Skin epidermis (tissue), 12 donors: Measurements from ENCODE around the gene BCS1L.

Experiments
- H3K27ac ChIP-seq, 21 experiments: fragments of 200-600 bp; sonication (generic) in 11 of 21; one replicate each; pipeline ENCODE4 v1.5.0; 2020; ENCODE audit warnings: mild to moderate bottlenecking in 3 of 21, inconsistent platforms in 2 of 21, moderate library complexity in 2 of 21
- H3K4me3 ChIP-seq, 7 experiments: fragments of 200-600 bp; sonication (generic) in 2 of 7; one replicate each; pipeline ENCODE4 v1.5.0; 2020; ENCODE audit warnings: inconsistent platforms in 2 of 7, mild to moderate bottlenecking in 2 of 7, moderate library complexity in 1 of 7

Gene BCS1L

GRCh38 chr2:218659258-218659987 lies at the start of gene BCS1L, which contains the start of gene ZNF142:
TSS of gene BCS1L (plus strand) at chr2:218659683. CDS start at chr2:218660988, 1,305 bp downstream.
TSS of gene ZNF142 (minus strand) at chr2:218659623. CDS start at chr2:218656429, 3,194 bp downstream.
- H3K27ac ChIP-seq, result peak within 1 kb of the TSS in 20 of 21 experiments; percentile 38 to 86 (median 78)
- peak within 1 kb of the TSS; percentile 63 to 95 (median 84) for H3K4me3 ChIP-seq

- Histone ChIP-seq H3K4me3 (no peak overlapping the region), H3K27ac (no peak overlapping the region)
These were observed 43.6 kb upstream of the BCS1L start for GRCh38 chr2:218615868-218616315.

- H3K4me3 ChIP-seq, result no peak overlapping the region
- no peak overlapping the region for H3K27ac ChIP-seq
These were observed 41.2 kb upstream of the BCS1L start for GRCh38 chr2:218618102-218618860.

DNA sequence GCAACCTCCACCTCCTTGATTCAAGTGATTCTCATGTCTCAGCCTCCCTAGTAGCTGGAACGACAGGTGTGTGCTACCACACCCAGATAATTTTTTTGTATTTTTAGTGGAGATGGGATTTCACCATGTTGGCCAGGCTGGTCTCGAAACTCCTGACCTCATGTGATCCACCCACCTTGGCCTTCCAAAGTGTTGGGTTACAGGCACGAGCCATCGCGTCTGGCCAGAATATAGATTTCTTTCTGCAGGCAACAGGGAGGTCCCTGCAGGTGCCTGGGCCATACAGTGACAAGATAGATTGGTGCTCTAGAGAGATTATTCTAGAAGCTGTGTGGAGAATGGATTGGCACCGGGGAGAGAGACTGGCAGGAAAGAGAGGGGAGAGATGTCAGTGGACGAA lies 38.5 kb upstream of the BCS1L start:
- H3K27ac ChIP-seq, result no peak overlapping the region
- H3K4me3 ChIP-seq, result no peak overlapping the region

DNA sequence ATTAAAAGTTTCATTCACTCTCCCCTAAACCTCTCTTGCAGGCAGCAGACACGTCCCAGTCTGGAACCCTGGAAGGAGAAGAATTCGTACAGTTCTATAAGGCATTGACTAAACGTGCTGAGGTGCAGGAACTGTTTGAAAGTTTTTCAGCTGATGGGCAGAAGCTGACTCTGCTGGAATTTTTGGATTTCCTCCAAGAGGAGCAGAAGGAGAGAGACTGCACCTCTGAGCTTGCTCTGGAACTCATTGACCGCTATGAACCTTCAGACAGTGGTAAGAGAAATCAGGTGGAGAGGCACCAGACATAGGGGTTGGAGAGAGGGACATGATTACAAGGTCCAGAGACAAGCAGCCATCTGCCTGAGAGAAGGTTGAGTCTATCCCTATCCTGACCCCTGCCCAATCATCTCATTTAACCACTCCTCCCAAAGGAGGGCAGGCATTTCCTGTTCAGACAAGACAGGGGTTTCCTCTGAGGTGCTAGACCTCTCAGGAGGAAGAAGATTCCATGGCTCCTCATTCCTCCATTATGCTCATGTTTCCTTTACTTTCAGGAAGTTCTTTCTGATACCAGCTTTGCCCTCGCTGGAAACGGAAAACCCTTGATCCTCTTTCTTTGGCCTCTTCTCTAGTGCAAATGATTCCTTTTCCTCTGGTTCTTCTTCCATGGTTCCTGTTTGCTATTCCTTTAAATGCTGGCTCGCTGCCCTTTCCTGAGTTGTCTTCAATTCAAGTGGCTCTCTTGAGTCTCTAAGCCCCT lies 36.7 kb upstream of the BCS1L start:
- Histone ChIP-seq H3K4me3 (no peak overlapping the region), H3K27ac (no peak overlapping the region)

DNA sequence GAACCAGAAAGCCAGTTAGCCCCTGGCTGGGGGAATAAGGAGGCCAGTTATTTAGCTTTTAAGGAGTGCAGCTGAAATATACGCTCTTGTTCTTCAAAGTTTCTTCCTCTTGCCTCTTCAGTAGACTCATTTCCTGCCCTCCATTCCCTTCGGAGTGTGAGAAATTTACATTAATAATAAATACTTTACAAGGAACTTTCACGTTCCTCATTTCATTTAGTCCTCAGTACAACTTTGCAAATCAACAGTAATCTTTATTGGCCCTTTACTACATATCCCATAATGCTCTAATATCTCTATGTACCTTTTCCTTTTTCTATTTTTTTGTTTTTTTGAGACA lies 36.1 kb upstream of the BCS1L start:
- Histone ChIP-seq H3K27ac (no peak overlapping the region), H3K4me3 (no peak overlapping the region)

GRCh38 chr2:218626369-218626768 lies 33.1 kb upstream of the BCS1L start:
- H3K4me3 ChIP-seq, result no peak overlapping the region
- no peak overlapping the region for H3K27ac ChIP-seq

GRCh38 chr2:218627939-218628338 lies 31.5 kb upstream of the BCS1L start:
- Histone ChIP-seq H3K27ac (no peak overlapping the region), H3K4me3 (no peak overlapping the region)

- H3K27ac ChIP-seq, result no peak overlapping the region
- H3K4me3 ChIP-seq, result no peak overlapping the region
These were observed 27.6 kb upstream of the BCS1L start for GRCh38 chr2:218631837-218632236.

- Histone ChIP-seq H3K27ac (no peak overlapping the region), H3K4me3 (no peak overlapping the region)
These were observed 23.8 kb upstream of the BCS1L start for GRCh38 chr2:218635719-218636118.

DNA sequence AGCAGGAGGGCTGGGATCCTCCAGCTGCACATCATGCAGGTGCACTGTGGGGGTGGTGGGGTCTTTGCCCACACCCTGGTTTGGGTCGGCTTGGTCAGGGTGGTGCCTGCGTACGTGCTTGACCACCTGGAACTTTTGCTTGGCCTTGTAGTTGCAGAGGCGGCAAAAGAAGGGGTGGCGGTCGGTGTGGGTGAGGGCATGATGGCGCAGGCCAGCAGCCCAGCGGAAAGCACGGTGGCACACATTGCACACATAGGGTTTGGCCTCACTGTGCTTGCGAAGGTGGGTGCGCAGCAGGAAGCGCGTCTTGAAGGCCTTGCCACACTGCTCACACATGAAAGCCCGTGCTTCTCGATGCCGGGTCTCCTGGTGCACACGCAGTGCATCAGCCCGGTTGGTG lies 21.1 kb upstream of the BCS1L start:
- Histone ChIP-seq H3K27ac (no peak overlapping the region), H3K4me3 (no peak overlapping the region)

- Histone ChIP-seq H3K4me3 (no peak overlapping the region), H3K27ac (no peak overlapping the region)
These were observed 17.3 kb upstream of the BCS1L start for GRCh38 chr2:218642121-218642656.

GRCh38 chr2:218642786-218643185 lies 16.7 kb upstream of the BCS1L start:
- H3K27ac ChIP-seq, result no peak overlapping the region
- no peak overlapping the region for H3K4me3 ChIP-seq

DNA sequence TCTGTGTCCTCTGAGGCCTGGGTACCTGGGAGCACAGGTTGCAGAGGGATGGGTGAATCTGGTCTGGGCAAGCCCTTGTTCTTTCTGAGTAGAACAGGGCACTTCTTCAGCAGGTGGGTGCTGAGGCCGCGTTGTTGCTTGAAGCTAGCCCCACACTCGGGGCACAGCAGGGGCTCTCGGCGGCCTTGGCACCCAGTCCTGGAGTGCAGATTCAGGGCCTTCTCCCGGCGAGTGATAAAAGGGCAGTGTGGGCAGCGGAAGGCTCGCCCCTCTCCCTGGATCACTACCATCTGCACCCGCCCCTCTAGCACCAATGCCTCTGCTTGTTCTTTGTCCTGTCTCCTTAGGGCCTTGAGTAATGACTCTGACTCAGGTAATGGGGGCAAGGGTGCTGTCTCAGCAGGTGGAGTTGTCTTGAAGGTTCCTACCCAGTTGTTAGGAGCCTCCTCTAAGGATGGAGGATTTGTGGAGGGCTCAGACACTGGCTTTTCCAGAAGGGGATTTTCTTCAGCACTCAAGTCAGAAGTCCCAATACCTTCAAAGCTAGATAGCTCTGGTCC lies 15.7 kb upstream of the BCS1L start:
- Histone ChIP-seq H3K4me3 (no peak overlapping the region), H3K27ac (no peak overlapping the region)

DNA sequence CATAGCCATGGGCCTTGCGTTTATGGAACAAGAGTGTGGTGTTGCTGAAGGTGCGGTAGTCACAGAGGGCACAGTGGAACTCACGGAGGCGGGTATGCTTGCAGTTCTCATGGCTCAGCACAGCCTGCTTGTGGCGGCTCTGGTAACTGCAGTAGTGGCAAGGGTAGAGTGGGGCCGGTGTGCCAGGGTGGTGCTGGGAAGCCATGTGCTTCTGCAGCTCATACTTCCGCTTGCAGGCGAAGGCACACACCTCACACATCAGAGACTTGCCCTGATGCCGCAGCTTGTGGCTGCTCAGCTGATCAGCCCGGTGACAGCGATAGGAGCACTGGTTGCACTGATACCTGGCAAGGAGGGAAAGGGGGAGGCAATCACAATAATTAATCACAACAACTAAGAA lies 14.8 kb upstream of the BCS1L start:
- Histone ChIP-seq H3K27ac (no peak overlapping the region), H3K4me3 (no peak overlapping the region)

DNA sequence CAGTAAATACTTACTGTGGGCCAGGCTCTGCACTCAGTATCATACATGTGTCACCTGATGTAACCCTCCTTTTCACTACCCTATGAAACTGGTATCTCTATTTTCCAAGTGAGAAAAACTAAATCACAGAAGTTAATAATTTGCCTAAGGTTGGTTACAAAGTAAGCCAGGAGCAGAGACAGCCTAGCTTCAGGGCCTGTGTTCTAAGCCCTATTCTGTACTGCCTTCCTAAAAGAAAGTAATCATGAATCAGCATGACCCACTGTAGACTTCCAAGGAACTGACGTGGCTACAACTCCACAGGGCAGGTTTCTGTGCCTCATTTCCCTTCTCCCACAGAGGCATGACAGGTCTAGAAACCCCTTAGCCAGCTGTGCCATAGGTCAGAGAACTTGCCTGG lies 14.4 kb upstream of the BCS1L start:
- H3K27ac ChIP-seq, result no peak overlapping the region
- no peak overlapping the region for H3K4me3 ChIP-seq

DNA sequence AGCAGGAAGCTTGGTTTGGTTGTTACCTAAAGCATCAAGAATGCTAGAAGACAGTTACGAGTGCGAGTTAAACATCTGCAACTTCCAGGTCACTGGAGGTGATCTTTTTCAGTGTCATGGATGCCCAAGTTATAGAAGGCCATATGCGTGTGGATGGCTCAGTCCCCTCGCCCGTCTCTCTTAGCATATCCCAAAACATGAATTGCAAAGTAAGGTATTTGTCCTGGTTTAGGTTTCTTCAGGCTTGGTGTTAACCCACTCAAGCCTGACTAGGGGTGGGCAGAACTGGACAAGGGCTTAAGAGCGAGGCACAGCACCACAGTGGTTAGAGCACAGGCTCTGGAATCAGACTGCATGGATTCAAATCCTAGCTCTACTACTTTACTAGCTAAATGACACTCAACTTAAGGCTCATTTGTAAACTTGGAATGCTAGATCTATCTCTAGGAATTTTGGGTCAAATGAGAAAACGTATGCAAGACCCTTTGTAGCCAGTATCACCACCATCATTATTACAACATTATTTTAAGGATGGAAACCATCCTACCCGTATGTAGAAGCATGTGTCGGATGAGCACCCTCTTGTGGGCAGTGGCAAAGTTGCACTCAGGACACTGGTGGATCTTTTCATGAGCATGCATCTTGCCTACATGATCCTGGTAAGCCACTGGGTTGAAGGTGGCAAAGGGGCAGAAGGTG lies 11.2 kb upstream of the BCS1L start:
- no peak overlapping the region for H3K27ac ChIP-seq
- H3K4me3 ChIP-seq, result no peak overlapping the region

DNA sequence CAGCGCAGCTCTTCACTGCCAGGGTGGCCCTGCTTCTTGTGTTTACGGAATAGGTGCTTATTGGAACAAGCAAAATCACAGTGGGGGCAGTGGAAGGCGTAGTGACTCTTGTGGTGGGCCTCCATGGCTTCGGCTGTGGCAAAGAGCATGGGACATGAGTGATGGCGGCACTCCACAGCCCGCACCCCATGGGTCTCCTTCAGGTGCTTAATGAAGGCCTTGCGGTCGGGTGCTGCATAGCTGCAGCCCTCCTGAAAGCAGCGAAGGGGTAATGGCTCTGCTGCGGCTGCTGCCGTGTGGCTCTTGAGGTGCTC lies 10.7 kb upstream of the BCS1L start:
- Histone ChIP-seq H3K27ac (no peak overlapping the region), H3K4me3 (no peak overlapping the region)

DNA sequence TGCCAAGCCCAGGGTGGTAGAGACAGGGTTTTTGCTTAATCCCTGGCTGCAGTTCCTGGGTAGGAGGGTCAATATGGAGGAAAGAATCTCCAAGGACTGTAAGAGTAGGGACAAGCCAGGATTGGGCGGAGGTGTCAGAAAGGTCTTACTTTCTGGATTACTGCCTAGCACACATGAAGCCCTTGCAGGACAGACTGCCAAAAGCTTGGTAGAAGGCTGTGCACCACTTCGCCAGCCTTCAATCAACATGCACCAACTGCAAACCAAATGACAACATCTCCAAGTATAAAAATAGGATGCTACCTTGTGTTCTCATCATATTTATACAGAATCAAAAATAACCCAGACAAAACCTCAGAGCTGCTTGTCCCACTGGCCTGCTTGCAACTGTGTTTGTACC lies 3.7 kb upstream of the BCS1L start:
- Histone ChIP-seq H3K27ac (no peak overlapping the region), H3K4me3 (no peak overlapping the region)
